Liver (tissue), 3 donors: Measurements from ENCODE around the gene EHMT1.

Experiments
- RAD21 ChIP-seq, 2 donors: IDR thresholded peaks; 2 replicates each; pipeline ENCODE4 v1.6.1; 2016; ENCODE audit warnings: antibody characterized with exemption in 2 of 2, mild to moderate bottlenecking in 2 of 2
- TF ChIP-seq, protein P1 (sequence below): IDR thresholded peaks from 2 replicates; pipeline ENCODE4 v1.6.1; 2016; ENCODE audit warnings: antibody characterized with exemption
- TF ChIP-seq, protein P2 (sequence below): fragments of 150-350 bp; IDR thresholded peaks from 2 replicates; pipeline ENCODE4 v1.5.1; 2017; ENCODE audit warnings: improper control_type of control experiment, low read depth, low read length; ENCODE audit not compliant: missing input control
- donor health status: healthy.
- donor health status: healthy.

DNA sequence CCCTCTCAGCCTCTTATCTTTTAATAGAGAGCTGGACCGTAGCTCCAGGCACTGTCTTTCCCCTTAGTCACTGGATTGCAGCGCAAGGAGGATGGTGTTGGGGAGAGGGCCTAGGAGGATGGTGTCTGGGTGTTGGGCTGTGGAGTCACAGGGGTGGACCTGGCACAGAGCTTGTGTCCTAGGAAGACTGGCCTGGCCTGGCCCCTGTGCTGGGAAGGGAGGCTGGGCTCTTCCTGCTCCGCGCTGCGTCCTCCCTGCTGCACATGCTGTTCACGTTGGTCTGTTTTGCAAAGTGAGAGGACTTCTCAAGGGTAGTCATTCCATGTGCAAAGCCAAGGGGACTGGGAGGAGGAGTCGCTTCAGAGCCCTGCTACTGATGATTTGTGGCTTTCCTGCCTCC lies 123.9 kb downstream of the EHMT1 start:
- TF ChIP-seq RAD21 (IDR thresholded peaks at IDR 0.05) = no peak
- TF ChIP-seq, protein P1, sequence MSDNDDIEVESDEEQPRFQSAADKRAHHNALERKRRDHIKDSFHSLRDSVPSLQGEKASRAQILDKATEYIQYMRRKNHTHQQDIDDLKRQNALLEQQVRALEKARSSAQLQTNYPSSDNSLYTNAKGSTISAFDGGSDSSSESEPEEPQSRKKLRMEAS = no peak
- TF ChIP-seq, protein P2, sequence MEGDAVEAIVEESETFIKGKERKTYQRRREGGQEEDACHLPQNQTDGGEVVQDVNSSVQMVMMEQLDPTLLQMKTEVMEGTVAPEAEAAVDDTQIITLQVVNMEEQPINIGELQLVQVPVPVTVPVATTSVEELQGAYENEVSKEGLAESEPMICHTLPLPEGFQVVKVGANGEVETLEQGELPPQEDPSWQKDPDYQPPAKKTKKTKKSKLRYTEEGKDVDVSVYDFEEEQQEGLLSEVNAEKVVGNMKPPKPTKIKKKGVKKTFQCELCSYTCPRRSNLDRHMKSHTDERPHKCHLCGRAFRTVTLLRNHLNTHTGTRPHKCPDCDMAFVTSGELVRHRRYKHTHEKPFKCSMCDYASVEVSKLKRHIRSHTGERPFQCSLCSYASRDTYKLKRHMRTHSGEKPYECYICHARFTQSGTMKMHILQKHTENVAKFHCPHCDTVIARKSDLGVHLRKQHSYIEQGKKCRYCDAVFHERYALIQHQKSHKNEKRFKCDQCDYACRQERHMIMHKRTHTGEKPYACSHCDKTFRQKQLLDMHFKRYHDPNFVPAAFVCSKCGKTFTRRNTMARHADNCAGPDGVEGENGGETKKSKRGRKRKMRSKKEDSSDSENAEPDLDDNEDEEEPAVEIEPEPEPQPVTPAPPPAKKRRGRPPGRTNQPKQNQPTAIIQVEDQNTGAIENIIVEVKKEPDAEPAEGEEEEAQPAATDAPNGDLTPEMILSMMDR = no peak
